Coronary artery (tissue), 2 donors: Measurements from ENCODE around the gene BCAS4.
"Not testable (repeated sequence)": the region's sequence is repeated elsewhere in the genome, so short reads cannot be mapped to it uniquely, and the experiment has no call there.

ENCODE experiments used
- DNase-seq: peaks from one replicate; pipeline ENCODE4 v3.0.0-alpha.2; 2017; ENCODE audit warnings: low spot score
- H3K27ac ChIP-seq, 2 donors: fragments of 200-600 bp; sonication (generic); one replicate each; pipeline ENCODE4 v1.5.1; 2016 to 2019
- H3K4me3 ChIP-seq: fragments of 200-600 bp; sonication (generic); 2 replicates; pipeline ENCODE4 v1.5.1; 2016; ENCODE audit warnings: mild to moderate bottlenecking, moderate library complexity
- TF ChIP-seq, protein P1 (sequence below): fragments of 200-600 bp; sonication (generic); IDR thresholded peaks from one replicate; pipeline ENCODE4 v1.5.1; 2019; ENCODE audit warnings: antibody characterized with exemption

BCAS4 gene

DNA sequence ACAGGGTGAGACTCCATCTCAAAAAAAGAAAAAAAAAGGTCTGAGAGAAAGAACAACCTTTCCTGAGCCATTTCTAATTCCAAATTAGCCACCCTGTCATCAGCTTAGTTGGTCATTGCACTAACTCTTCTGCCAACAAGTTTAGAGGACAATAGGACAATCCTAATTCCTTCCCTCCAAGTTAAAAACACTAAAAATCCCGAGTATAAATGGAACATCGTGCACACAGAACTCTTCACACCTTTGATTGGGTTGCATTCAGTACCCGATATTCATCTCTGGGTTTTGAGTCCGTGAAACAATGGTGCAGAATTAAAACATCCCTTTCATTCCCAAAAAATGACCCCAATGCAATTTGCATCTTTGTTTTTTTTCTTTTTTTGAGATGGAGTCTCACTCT lies 40.4 kb upstream of the BCAS4 start:
- DNase-seq: no peak
- Histone ChIP-seq H3K4me3 (no peak overlapping the region), H3K27ac (no peak overlapping the region)
- TF ChIP-seq, protein P1, sequence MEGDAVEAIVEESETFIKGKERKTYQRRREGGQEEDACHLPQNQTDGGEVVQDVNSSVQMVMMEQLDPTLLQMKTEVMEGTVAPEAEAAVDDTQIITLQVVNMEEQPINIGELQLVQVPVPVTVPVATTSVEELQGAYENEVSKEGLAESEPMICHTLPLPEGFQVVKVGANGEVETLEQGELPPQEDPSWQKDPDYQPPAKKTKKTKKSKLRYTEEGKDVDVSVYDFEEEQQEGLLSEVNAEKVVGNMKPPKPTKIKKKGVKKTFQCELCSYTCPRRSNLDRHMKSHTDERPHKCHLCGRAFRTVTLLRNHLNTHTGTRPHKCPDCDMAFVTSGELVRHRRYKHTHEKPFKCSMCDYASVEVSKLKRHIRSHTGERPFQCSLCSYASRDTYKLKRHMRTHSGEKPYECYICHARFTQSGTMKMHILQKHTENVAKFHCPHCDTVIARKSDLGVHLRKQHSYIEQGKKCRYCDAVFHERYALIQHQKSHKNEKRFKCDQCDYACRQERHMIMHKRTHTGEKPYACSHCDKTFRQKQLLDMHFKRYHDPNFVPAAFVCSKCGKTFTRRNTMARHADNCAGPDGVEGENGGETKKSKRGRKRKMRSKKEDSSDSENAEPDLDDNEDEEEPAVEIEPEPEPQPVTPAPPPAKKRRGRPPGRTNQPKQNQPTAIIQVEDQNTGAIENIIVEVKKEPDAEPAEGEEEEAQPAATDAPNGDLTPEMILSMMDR: no peak

DNA sequence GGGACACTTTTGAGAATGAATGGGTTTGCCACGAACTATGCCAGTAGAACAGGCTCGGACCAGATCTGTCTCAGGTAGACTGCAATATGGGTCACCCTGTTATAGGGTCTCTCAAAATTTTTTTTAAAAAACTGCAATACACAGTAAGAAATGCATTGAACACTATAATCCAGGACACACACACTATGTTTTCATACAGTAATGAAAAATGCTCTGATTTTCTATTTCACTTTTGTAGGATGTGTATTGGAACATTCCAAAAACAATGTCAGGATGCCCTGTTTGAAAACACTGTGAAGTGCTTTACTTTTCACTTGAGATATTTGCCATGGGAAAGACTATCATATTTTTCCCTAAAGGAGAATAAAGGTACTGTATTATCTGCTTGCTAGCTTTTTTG lies 38.4 kb upstream of the BCAS4 start:
- TF ChIP-seq, protein P1: no peak
- DNase-seq: no peak
- Histone ChIP-seq H3K27ac (no peak overlapping the region), H3K4me3 (no peak overlapping the region)

DNA sequence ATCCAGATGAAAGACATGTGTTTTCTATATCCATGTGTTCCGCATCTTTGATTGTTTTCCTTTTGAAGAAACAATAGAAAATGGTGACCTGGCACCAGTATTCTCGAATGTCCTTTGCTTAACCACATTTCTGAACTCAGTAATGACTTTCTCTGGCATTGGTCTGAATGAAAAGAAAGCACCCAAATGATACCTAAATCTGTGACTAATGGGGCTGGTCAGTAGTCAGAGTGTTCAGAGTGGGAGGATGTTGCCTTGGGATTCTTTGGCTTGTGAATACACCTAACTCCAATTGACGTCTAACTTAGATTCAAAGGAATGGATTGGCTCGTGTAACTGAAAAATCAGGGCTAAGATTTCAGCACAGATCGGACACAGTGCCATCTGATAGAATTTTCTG lies 36.4 kb upstream of the BCAS4 start:
- no peak for DNase-seq
- TF ChIP-seq, protein P1: no peak
- Histone ChIP-seq H3K4me3 (no peak overlapping the region), H3K27ac (no peak overlapping the region)

DNA sequence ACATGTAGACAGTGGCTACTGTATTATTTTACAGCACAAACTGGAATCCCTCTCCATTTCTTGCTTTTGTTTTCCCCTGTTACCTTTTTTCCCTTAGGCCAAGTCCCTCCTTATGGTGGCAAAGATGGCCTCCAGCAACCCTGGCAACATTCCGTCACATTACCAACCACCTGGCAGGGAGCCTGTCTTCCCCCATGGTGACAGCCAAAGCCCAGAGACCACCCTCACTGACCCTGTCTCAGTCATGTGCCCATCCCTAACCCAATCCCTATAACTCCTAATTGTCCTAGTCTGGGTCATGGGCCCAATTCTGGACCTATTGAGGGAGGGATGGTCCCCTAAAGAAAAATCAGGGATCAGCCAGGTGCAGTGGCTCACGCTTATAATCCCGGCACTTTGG lies 35.9 kb upstream of the BCAS4 start:
- Histone ChIP-seq H3K4me3 (no peak overlapping the region), H3K27ac (no peak overlapping the region)
- no peak for DNase-seq
- TF ChIP-seq, protein P1: no peak

DNA sequence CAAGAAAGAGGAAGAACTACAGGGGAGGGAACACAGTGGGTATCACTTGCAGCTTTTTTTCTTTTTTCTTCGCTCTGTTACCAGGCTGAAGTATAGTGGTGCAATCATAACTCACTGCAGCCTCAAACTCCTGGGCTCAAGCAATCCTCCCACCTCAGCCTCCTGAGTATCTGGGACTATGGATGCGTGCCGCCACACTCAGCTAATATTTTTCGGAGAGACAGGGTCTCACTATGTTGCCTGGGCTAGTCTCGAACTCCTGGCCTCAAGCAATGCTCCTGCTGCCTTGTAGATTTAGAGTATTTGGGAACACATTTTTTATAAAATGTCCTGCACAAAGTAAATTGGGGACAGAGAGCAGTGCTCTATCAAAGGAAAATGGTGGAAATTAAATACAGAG lies 35.2 kb upstream of the BCAS4 start:
- Histone ChIP-seq H3K4me3 (no peak overlapping the region), H3K27ac (no peak overlapping the region)
- DNase-seq: no peak
- TF ChIP-seq, protein P1: no peak

DNA sequence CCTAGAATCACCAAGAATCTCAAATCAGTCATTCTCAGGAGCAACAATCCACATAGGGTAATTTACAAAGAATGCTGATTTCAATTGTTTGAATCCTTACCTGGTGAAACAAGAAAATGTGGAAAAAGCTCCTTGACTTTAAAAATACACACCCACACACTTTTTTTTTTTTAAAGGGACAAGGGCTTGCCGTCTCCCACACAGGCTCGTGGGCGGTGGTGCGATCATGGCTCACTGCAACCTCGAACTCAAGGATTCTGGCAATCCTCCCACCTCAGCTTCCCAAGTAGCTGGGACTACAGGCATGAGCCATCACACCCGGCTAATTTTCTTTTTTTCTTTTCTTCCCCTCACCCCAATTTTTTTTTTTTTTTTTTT lies 32.8 kb upstream of the BCAS4 start:
- DNase-seq: peak; percentile 36
- H3K4me3 ChIP-seq: no peak overlapping the region
- TF ChIP-seq, protein P1: no peak
- H3K27ac ChIP-seq: no peak overlapping the region

DNA sequence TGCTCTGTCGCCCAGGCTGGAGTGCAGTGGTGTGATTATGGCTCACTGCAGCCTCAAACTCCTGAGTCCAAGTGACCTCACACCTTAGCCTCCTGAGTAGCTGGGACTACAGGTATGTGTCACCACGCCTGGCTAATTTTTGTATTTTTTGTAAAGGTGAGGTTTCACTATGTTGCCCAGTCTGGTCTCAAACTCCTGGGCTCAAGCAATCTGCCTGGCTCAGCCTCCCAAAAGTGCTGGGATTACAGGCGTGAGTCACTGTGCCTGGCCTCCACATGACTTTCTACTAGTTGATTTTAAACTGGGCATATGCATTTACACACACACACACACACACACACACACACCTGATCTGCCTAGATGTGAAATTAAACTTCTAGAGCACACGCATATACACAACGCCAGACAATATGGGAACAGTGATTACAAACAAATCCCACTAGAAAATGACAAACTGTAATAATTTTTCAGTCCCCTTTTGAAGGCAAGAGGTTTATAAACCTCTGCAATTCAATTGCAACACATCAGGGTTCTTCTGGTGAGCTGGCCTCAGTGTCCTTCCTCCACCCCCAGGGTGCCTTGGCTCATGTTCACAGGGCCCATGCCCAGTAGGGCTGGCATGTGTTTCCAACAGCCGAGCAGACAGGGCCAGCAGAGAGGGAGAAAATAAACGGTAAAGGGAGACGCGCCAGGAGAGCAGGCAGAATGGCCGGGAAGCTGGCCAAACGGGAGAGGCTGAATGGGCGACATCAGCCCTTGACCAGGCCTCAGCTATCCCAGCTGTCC lies 32.2 kb upstream of the BCAS4 start:
- TF ChIP-seq, protein P1: no peak
- peak; percentile 85 for DNase-seq
- Histone ChIP-seq H3K4me3 (no peak overlapping the region), H3K27ac (peak overlapping the region in 1 of 2 donors; percentile 76)

DNA sequence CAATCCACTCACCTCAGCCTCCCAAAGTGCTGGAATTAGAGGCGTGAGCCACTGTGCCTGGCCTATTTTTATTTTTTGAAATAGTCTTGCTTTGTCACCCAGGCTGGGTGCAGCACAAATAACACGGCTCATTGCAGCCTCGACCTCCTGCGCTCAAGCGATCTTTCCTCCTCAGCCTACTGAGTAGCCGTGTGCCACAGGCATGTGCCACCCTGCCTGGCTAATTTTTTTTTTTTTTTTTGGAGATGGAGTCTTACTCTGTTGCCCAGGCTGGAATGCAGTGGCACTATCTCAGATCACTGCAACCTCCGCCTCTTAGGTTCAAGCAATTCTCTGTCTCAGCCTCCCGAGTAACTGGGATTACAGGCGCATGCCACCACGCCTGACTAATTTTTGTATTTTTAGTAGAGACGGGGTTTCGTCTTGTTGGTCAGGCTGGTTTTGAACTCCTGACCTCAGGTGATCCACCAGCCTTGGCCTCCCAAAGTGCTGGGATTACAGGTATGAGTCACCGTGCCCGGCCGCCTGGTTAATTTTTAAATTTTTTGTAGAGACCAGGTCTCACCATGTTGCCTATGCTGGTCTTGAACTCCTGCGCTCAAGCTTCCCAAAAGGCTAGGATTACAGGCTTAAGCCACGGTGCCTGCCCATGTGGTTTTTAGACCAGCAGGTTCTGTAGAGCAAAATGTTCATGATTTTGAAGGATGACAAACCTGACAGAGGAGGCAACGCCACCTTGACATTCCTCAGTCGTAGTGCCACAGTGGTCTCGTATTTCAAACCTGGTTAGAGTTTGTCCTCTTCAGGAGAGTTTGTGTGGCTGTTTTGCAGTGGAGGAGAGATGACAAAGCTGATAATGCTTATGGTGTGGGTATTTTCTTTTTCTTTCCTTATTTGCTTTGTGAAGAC lies 31.1 kb upstream of the BCAS4 start:
- not testable (repeated sequence) for H3K27ac ChIP-seq, H3K4me3 ChIP-seq
- DNase-seq: peak; percentile 35

DNA sequence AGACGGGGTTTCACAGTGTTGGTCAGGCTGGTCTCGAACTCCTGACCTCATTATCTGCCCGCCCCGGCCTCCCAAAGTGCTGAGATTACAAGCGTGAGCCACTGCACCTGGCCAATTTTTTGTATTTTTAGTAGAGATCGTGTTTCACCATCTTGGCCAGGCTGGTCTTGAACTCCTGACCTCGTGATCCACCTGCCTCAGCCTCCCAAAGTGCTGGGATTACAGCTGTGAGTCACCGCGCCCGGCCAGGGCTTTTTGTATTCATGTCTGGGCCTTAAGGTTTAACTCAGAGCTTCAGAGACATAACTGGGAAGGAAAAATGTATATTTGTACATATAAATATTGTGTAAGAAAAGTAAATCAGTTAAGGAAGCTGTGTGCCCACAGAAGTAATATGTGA lies 29.6 kb upstream of the BCAS4 start:
- not testable (repeated sequence) for H3K27ac ChIP-seq, H3K4me3 ChIP-seq
- peak; percentile 54 for DNase-seq
